Right lobe of liver (tissue), 6 donors: Measurements from ENCODE around the gene MARK3. TPM values are rescaled to one million over a fixed set of nuclear protein-coding genes. Genes with fewer than 3 reads are reported as not detected.

ENCODE experiments used
- ATAC-seq, 4 donors: fragments of 200-7000 bp; cut with Tn5 transposase; one replicate each; pipeline ENCODE4 v1.9.1; 2020; ENCODE audit warnings: mild to moderate bottlenecking in 4 of 4, moderate library complexity in 4 of 4
- DNase-seq, 3 donors: peaks; one replicate each; pipeline ENCODE4 v3.0.0-alpha.2; 2020
- H3K27ac ChIP-seq, 3 donors: fragments of 200-600 bp; one replicate each; pipeline ENCODE4 v1.8.0; 2022
- H3K27me3 ChIP-seq, 2 donors: fragments of 200-600 bp; one replicate each; pipeline ENCODE4 v1.8.0; 2022
- H3K36me3 ChIP-seq, 4 donors: fragments of 200-600 bp; sonication (generic) in 1 of 4; one replicate each; pipeline versions ENCODE4 v1.5.1 to v1.8.0; 2017 to 2022; ENCODE audit warnings: control low read depth in 1 of 4
- H3K4me1 ChIP-seq, 4 donors: fragments of 200-600 bp; sonication (generic) in 1 of 4; one replicate each; pipeline versions ENCODE4 v1.5.1 to v1.8.0; 2017 to 2022; ENCODE audit warnings: control low read depth in 1 of 4
- H3K4me3 ChIP-seq, 3 donors: fragments of 200-600 bp; one replicate each; pipeline ENCODE4 v1.8.0; 2022
- H3K9me3 ChIP-seq, 4 donors: fragments of 200-600 bp; sonication (generic) in 1 of 4; one replicate each; pipeline versions ENCODE4 v1.5.1 to v1.8.0; 2017 to 2022; ENCODE audit warnings: control low read depth in 1 of 4
- CTCF ChIP-seq, 4 donors: fragments of 200-600 bp in 3 of 4; fragments of 450-650 bp in 1 of 4; IDR thresholded peaks; one replicate each; pipeline versions ENCODE4 v1.5.1 to v1.8.0; 2016 to 2022; ENCODE audit warnings: antibody characterized with exemption in 4 of 4, mild to moderate bottlenecking in 2 of 4
- POLR2A ChIP-seq: fragments of 450-650 bp; IDR thresholded peaks from one replicate; pipeline ENCODE4 v1.6.1; 2017; ENCODE audit warnings: antibody characterized with exemption, mild to moderate bottlenecking
- WGBS: methylation state at CpG from one replicate; pipeline ENCODE4 v1.1.6; 2018; ENCODE audit warnings: low coverage, low lambda C conversion rate; ENCODE audit not compliant: insufficient coverage; ENCODE audit errors: missing lambda C conversion rate; 5-methylcytosine and 5-hydroxymethylcytosine counted together
- intact Hi-C, 2 donors: fragments of 100-400 bp; cut with DNase I; formaldehyde crosslinking; loops; one replicate each; pipeline versions ENCODE4 v1.11.2 to v1.14.1; 2022
- total RNA-seq, 6 experiments: library from RNA; depleted of rRNA in 2 of 6; stranded (reverse); fragments of >200 nt in 2 of 6; fragmentation: NEBNext Ultra II Directional in 3 of 6; extraction: Animal tissue kit (Norgen Biotek cat#: 25700) in 3 of 6; gene quantifications; one replicate each; pipeline versions ENCODE4 v1.1.0 to v1.2.4, GENCODE V29; 2016 to 2023
- donor health status: DM: no; HTN: yes; CAD: no.
- donor health status: DM: no; HTN: no; CAD: no.
- donor health status: DM: no; HTN: no; CAD: no.
- donor health status: DM: no; HTN: yes; CAD: no.
- donor health status: DM: no; HTN: yes; CAD: no.

The MARK3 gene
- total RNA-seq, 6 experiments from 2014 or later = 25.5 to 34.3 (median 27.3) TPM

GRCh38 chr14:103390605-103391004 is 5.4 kb downstream of the MARK3 start:
- Histone ChIP-seq H3K36me3 (no peaks in the 10 kb centered on the region), H3K27ac (no peak overlapping the region), H3K4me3 (no peak overlapping the region), H3K4me1 (peaks cover 0 to 57% (median 13%) of the 10 kb centered on the region in 4 donors), H3K9me3 (no peaks in the 10 kb centered on the region), H3K27me3 (no peaks in the 10 kb centered on the region)
- TF ChIP-seq CTCF (IDR thresholded peaks at IDR 0.05) (no peak), POLR2A (no peak)
- intact Hi-C loops = no loop called here
- DNase-seq (no peak), ATAC-seq (no peak)
- WGBS = 46% methylated on average over 3 of the region's 4 CpGs

- Histone ChIP-seq H3K27me3 (no peaks in the 10 kb centered on the region), H3K27ac (no peak overlapping the region), H3K36me3 (no peaks in the 10 kb centered on the region), H3K4me3 (no peak overlapping the region), H3K9me3 (no peaks in the 10 kb centered on the region), H3K4me1 (peaks cover 0 to 60% (median 14%) of the 10 kb centered on the region in 4 donors)
- 10% methylated on average over 4 of the region's 4 CpGs for WGBS
- intact Hi-C loops = no loop called here
- TF ChIP-seq CTCF (IDR thresholded peaks at IDR 0.05) (peak; percentile 50 to 64 (median 60)), POLR2A (no peak)
- ATAC-seq = peak; percentile 35 to 58 (median 44)
- no peak for DNase-seq
Measured at GRCh38 chr14:103391048-103391447, 5.8 kb downstream of the MARK3 start.

GRCh38 chr14:103392106-103392505 is 6.9 kb downstream of the MARK3 start:
- no peak for DNase-seq
- Histone ChIP-seq H3K27me3 (no peaks in the 10 kb centered on the region), H3K4me3 (no peak overlapping the region), H3K4me1 (peaks cover 0 to 52% (median 14%) of the 10 kb centered on the region in 4 donors), H3K27ac (no peak overlapping the region), H3K9me3 (no peaks in the 10 kb centered on the region), H3K36me3 (no peaks in the 10 kb centered on the region)
- 58% methylated on average over 4 of the region's 5 CpGs for WGBS
- intact Hi-C loops = no loop called here
- no peak for ATAC-seq
- TF ChIP-seq POLR2A (no peak), CTCF (IDR thresholded peaks at IDR 0.05) (no peak)

- intact Hi-C loops = no loop called here
- Histone ChIP-seq H3K27me3 (no peaks in the 10 kb centered on the region), H3K27ac (no peak overlapping the region), H3K36me3 (no peaks in the 10 kb centered on the region), H3K4me3 (no peak overlapping the region), H3K9me3 (no peaks in the 10 kb centered on the region), H3K4me1 (peaks cover 0 to 48% (median 14%) of the 10 kb centered on the region in 4 donors)
- no peak for ATAC-seq
- TF ChIP-seq CTCF (IDR thresholded peaks at IDR 0.05) = no peak
- no peak for TF ChIP-seq POLR2A
- DNase-seq = no peak
- 90% methylated on average over 8 of the region's 8 CpGs for WGBS
Measured at GRCh38 chr14:103392572-103392971, 7.4 kb downstream of the MARK3 start.

GRCh38 chr14:103393070-103393469 is 7.9 kb downstream of the MARK3 start:
- intact Hi-C loops = no loop called here
- DNase-seq = no peak
- H3K4me1 ChIP-seq = peaks cover 0 to 45% (median 14%) of the 10 kb centered on the region in 4 donors
- no peaks in the 10 kb centered on the region for H3K27me3 ChIP-seq
- no peaks in the 10 kb centered on the region for H3K9me3 ChIP-seq
- ATAC-seq = peak in 2 of 4 donors; percentile 31 to 42
- no peaks in the 10 kb centered on the region for H3K36me3 ChIP-seq
- TF ChIP-seq CTCF (IDR thresholded peaks at IDR 0.05) (no peak), POLR2A (no peak)
- WGBS = 55% methylated on average over 6 of the region's 6 CpGs
- peak overlapping the region in 2 of 3 donors; percentile 21 to 46 for H3K27ac ChIP-seq
- no peak overlapping the region for H3K4me3 ChIP-seq
